Endodermal cell (in vitro differentiated cells): ENCODE measurements around the gene COCH. TPM values are rescaled to one million over a fixed set of nuclear protein-coding genes. Genes with fewer than 3 reads are reported as not detected.

Source experiments
- DNase-seq: peaks from one replicate; pipeline ENCODE4 v3.0.0-alpha.2; 2017
- H3K27ac ChIP-seq: 2 replicates; pipeline ENCODE4 v1.5.1; 2013; ENCODE audit warnings: mild to moderate bottlenecking, low read depth, low read length, moderate library complexity
- H3K27me3 ChIP-seq: 2 replicates; pipeline ENCODE4 v1.6.1; 2013; ENCODE audit warnings: mild to moderate bottlenecking, low read length, moderate library complexity; ENCODE audit not compliant: insufficient read depth, control insufficient read depth, poor library complexity, severe bottlenecking
- H3K36me3 ChIP-seq: 2 replicates; pipeline ENCODE4 v1.7.0; 2013; ENCODE audit warnings: mild to moderate bottlenecking, low read length, moderate library complexity; ENCODE audit not compliant: control insufficient read depth, insufficient read depth
- H3K4me1 ChIP-seq: one replicate; pipeline ENCODE4 v1.7.0; 2013; ENCODE audit warnings: low read length; ENCODE audit not compliant: control insufficient read depth, insufficient read depth
- H3K4me3 ChIP-seq: 2 replicates; pipeline ENCODE4 v1.5.1; 2013; ENCODE audit warnings: mild to moderate bottlenecking, low read length, moderate library complexity
- H3K9ac ChIP-seq: 2 replicates; pipeline ENCODE4 v1.6.1; 2013; ENCODE audit warnings: mild to moderate bottlenecking, low read length, moderate library complexity; ENCODE audit not compliant: poor library complexity, severe bottlenecking; ENCODE audit errors: extremely low read depth
- H3K9me3 ChIP-seq: 2 replicates; pipeline ENCODE4 v1.6.1; 2013; ENCODE audit warnings: mild to moderate bottlenecking, low read length, moderate library complexity; ENCODE audit not compliant: control insufficient read depth
- H3K27ac Mint-ChIP-seq: 2 replicates; pipeline ENCODE4 v1.8.0; 2020; ENCODE audit warnings: mixed read lengths
- H3K27me3 Mint-ChIP-seq: 2 replicates; pipeline ENCODE4 v1.8.0; 2021; ENCODE audit warnings: mild to moderate bottlenecking, mixed read lengths; ENCODE audit not compliant: insufficient read depth
- H3K36me3 Mint-ChIP-seq: 2 replicates; pipeline ENCODE4 v1.8.0; 2020; ENCODE audit warnings: low read depth, mixed read lengths
- H3K4me1 Mint-ChIP-seq: 2 replicates; pipeline ENCODE4 v1.8.0; 2020; ENCODE audit warnings: mixed read lengths
- H3K4me3 Mint-ChIP-seq: 2 replicates; pipeline ENCODE4 v1.8.0; 2020; ENCODE audit warnings: mild to moderate bottlenecking, moderate library complexity, mixed read lengths
- H3K9me3 Mint-ChIP-seq: 2 replicates; pipeline ENCODE4 v1.8.0; 2020; ENCODE audit warnings: mild to moderate bottlenecking, mixed read lengths
- CTCF ChIP-seq: fragments of 200-600 bp; sonication (generic); conservative IDR thresholded peaks from 2 replicates; pipeline ENCODE4 v1.5.0; 2021; ENCODE audit warnings: antibody characterized with exemption, mild to moderate bottlenecking
- WGBS, 2 experiments: methylation state at CpG; one replicate each; pipeline versions ENCODE4 v1.1.5 to v1.1.7; 2013; ENCODE audit warnings: missing lambda C conversion rate in 2 of 2, mixed read lengths in 1 of 2; ENCODE audit not compliant: insufficient coverage in 1 of 2, insufficient read length in 1 of 2; 5-methylcytosine and 5-hydroxymethylcytosine counted together
- total RNA-seq, 2 donors: library from RNA; stranded (reverse); fragmentation: NEBNext Ultra II Directional in 1 of 2; extraction: Animal tissue kit (Norgen Biotek cat#: 25700) in 1 of 2; gene quantifications; 2 replicates in 1 of 2; 3 replicates in 1 of 2; pipeline ENCODE4 v1.2.1, GENCODE V29; 2021

The COCH gene
- total RNA-seq, 2 donors from 2014 or later = 59.1 to 76.2 TPM

DNA sequence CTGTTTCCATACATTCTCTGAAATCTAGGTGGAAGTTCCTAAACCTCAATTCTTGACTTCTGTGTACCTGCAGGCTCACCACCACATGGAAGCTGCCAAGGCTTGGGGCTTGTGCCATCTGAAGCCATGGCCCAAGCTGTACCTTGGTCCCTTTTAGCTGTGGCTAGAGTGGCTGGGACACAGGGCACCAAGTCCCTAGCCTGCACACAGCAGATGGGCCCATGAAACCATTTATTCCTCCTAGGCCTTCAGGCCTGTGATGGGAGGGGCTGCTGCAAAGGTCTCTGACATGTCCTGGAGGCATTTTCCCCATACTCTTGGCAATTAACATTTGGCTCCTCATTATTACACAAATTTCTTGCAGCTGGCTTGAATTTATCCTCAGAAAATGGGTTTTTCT lies 40.0 kb upstream of the COCH start:
- H3K36me3 ChIP-seq = no peaks in the 10 kb centered on the region
- no peaks in the 10 kb centered on the region for H3K4me1 ChIP-seq
- no peak overlapping the region for H3K9ac ChIP-seq
- Mint-ChIP-seq H3K36me3 (no peaks in the 10 kb centered on the region), H3K27ac (no peak overlapping the region), H3K27me3 (no peaks in the 10 kb centered on the region), H3K4me3 (no peak overlapping the region), H3K4me1 (no peaks in the 10 kb centered on the region), H3K9me3 (peaks cover 33% of the 10 kb centered on the region)
- no peak overlapping the region for H3K4me3 ChIP-seq
- H3K27ac ChIP-seq = no peak overlapping the region
- DNase-seq = no peak
- H3K9me3 ChIP-seq = peaks cover 16% of the 10 kb centered on the region
- no peak for TF ChIP-seq CTCF
- no peaks in the 10 kb centered on the region for H3K27me3 ChIP-seq

DNA sequence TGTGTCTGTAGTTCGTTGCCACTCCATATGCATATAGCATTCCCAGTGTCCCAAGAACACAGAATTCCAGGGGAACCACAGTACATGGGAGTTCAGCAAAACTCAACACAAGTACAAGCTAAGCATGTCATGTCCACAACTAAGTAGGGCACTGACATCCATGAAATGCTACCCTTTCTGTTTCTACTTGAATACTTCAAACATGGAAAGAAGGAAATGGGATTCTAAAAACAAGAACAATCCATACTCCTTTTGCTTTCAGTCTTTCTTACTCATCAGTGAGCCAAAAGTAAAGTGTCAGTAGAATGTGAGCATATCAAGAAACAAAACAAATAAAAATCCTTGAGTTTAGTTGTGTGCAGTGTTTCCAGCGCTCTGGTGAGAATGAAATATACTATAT lies 36.0 kb upstream of the COCH start:
- no peak overlapping the region for H3K27ac ChIP-seq
- H3K27me3 Mint-ChIP-seq = no peaks in the 10 kb centered on the region
- H3K4me1 ChIP-seq = no peaks in the 10 kb centered on the region
- no peaks in the 10 kb centered on the region for H3K4me1 Mint-ChIP-seq
- 80 to 94% methylated on average over 1 to 2 of the region's 2 CpGs for WGBS, 2 experiments
- peaks cover 16% of the 10 kb centered on the region for H3K9me3 ChIP-seq
- H3K27ac Mint-ChIP-seq = no peak overlapping the region
- no peaks in the 10 kb centered on the region for H3K36me3 ChIP-seq
- H3K36me3 Mint-ChIP-seq = no peaks in the 10 kb centered on the region
- H3K4me3 Mint-ChIP-seq = no peak overlapping the region
- DNase-seq = no peak
- no peak overlapping the region for H3K4me3 ChIP-seq
- H3K9me3 Mint-ChIP-seq = peaks cover 26% of the 10 kb centered on the region
- H3K27me3 ChIP-seq = no peaks in the 10 kb centered on the region
- no peak overlapping the region for H3K9ac ChIP-seq
- TF ChIP-seq CTCF = no peak

DNA sequence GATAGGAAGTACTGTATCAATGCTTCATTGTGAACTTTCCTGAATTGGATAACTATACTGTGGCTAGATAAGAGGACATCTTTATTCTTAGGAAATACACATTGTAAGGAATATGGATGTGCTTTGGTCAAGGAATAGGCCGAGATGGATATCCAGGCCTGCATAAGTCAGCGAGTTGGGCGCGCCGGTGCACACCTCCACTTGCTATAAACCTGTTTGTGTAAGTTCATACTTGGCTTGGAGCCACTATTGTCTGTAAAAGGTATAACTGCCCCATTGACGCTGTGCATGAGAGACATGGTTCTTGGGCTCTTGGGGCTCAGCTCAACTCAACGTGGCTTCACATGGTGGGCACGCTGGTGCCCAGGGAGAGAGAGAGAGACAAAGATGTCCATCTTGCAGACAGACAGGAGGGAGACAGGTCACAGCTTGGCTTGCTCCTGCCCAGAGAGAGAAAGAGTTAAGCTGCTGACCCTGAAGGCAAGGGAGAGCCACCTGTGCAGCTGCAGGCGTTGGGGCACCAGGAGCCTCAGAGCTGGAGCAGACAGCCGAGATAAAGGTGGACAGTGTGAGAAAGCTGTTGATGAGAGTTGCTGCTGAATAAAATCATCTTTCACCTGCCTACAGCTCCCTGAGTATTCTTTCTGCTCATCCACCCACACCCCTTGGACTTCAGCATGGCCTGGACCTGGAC lies 34.1 kb upstream of the COCH start:
- Mint-ChIP-seq H3K9me3 (peaks cover 7% of the 10 kb centered on the region), H3K36me3 (no peaks in the 10 kb centered on the region), H3K4me3 (no peak overlapping the region), H3K4me1 (no peaks in the 10 kb centered on the region), H3K27me3 (peaks cover 2% of the 10 kb centered on the region), H3K27ac (no peak overlapping the region)
- Histone ChIP-seq H3K4me1 (no peaks in the 10 kb centered on the region), H3K4me3 (no peak overlapping the region), H3K36me3 (no peaks in the 10 kb centered on the region), H3K27ac (no peak overlapping the region), H3K27me3 (no peaks in the 10 kb centered on the region), H3K9ac (no peak overlapping the region), H3K9me3 (peaks cover under 1% of the 10 kb centered on the region)
- DNase-seq = no peak
- WGBS, 2 experiments = 93 to 99% methylated on average over 8 to 10 of the region's 10 CpGs
- TF ChIP-seq CTCF = no peak
